GM12878 (cell line): ENCODE results near the gene EEF1E1. TPM values are rescaled to one million over a fixed set of nuclear protein-coding genes. Genes with fewer than 3 reads are reported as not detected.

Experiments used
- ATAC-seq: fragments of 200-7000 bp; cut with Tn5 transposase; 3 replicates; pipeline ENCODE4 v1.9.1; 2020; ENCODE audit warnings: mild to moderate bottlenecking, moderate library complexity
- BruUV-seq: library from RNA; stranded (reverse); fragments of 400-500 nt; replicated peaks from 2 replicates; lab custom pipeline; 2021; lab: Mats Ljungman, UMichigan
- CTCF ChIA-PET: fragments of 300-600 bp; sonication (Branson Sonifier 250); formaldehyde crosslinking; extraction: SDS; loops from one replicate; lab custom pipeline; 2021; ENCODE audit warnings: inconsistent platforms; lab: Yijun Ruan, JAX
- POLR2A ChIA-PET: fragments of 350-600 bp; formaldehyde crosslinking; extraction: SDS; loops from one replicate; lab custom pipeline; 2021; ENCODE audit warnings: inconsistent platforms; lab: Charles Lee
- RAD21 ChIA-PET: fragments of 300-600 bp; sonication (Branson Sonifier 250); formaldehyde crosslinking; loops from one replicate; lab custom pipeline; 2023; ENCODE audit warnings: antibody characterized with exemption; ENCODE audit not compliant: unreplicated experiment; lab: Charles Lee
- SMC1A ChIA-PET: fragments of 300-600 bp; sonication (Branson Sonifier 250); formaldehyde crosslinking; loops from one replicate; lab custom pipeline; 2023; ENCODE audit not compliant: unreplicated experiment, uncharacterized antibody; lab: Charles Lee
- DNase-seq: peaks from one replicate; pipeline ENCODE4 v3.0.0-alpha.2; 2011; ENCODE audit warnings: low read depth, low spot score
- FAIRE-seq: peaks from 3 replicates; lab custom pipeline; 2011; peaks lifted over from hg19 to GRCh38; lab: Jason Lieb, UNC
- H2AFZ ChIP-seq: 2 replicates; pipeline ENCODE4 v1.6.0; 2011; ENCODE audit warnings: low read depth, low read length, control low read depth; ENCODE audit not compliant: control insufficient read depth
- H3K27ac ChIP-seq: 2 replicates; pipeline ENCODE4 v1.5.1; 2011; ENCODE audit warnings: control low read depth; ENCODE audit not compliant: control insufficient read depth, insufficient read depth
- H3K27me3 ChIP-seq, 2 experiments: replicated peaks in 1 of 2; 2 replicates each; pipeline versions ENCODE4 v1.6.0 to v1.6.1; 2011; ENCODE audit warnings: low read length in 1 of 2; ENCODE audit not compliant: control insufficient read depth in 2 of 2, insufficient read depth in 2 of 2
- H3K36me3 ChIP-seq, 2 experiments: 2 replicates each; pipeline ENCODE4 v1.5.1; 2011; ENCODE audit warnings: low read length in 1 of 2; ENCODE audit not compliant: control insufficient read depth in 2 of 2, insufficient read depth in 2 of 2
- H3K4me1 ChIP-seq: 2 replicates; pipeline ENCODE4 v1.6.1; 2011; ENCODE audit warnings: mild to moderate bottlenecking, low read length, moderate library complexity, mixed read lengths; ENCODE audit not compliant: control insufficient read depth, insufficient read depth
- H3K4me2 ChIP-seq: 2 replicates; pipeline ENCODE4 v1.6.0; 2011; ENCODE audit warnings: control low read depth; ENCODE audit not compliant: control insufficient read depth, insufficient read depth
- H3K4me3 ChIP-seq: fragments of 200-600 bp; sonication (generic); 2 replicates; pipeline ENCODE4 v1.5.1; 2016
- H3K79me2 ChIP-seq: 2 replicates; pipeline ENCODE4 v1.6.0; 2011; ENCODE audit warnings: low read length; ENCODE audit not compliant: control insufficient read depth, insufficient read depth
- H3K9ac ChIP-seq: 2 replicates; pipeline ENCODE4 v1.8.0; 2011; ENCODE audit warnings: low read length, control low read depth, mixed read lengths; ENCODE audit not compliant: control insufficient read depth, insufficient read depth
- H3K9me3 ChIP-seq: replicated peaks from 3 replicates; pipeline ENCODE4 v1.5.1; 2011; ENCODE audit warnings: mild to moderate bottlenecking, low read length; ENCODE audit not compliant: control insufficient read depth, insufficient read depth
- H4K20me1 ChIP-seq: 2 replicates; pipeline ENCODE4 v1.6.0; 2011; ENCODE audit not compliant: control insufficient read depth, insufficient read depth
- ASH2L ChIP-seq: fragments of 300-600, 200-600 bp; sonication (generic); IDR thresholded peaks from 2 replicates; pipeline ENCODE4 v1.6.1; 2017; ENCODE audit warnings: low read depth, mild to moderate bottlenecking, borderline replicate concordance
- ATF3 ChIP-seq: IDR thresholded peaks from 2 replicates; pipeline ENCODE4 v1.6.1; 2011; ENCODE audit warnings: low read depth, mild to moderate bottlenecking, low read length, moderate library complexity, borderline replicate concordance; ENCODE audit errors: extremely low read depth
- BMI1 ChIP-seq: fragments of 450-650 bp; IDR thresholded peaks from 2 replicates; pipeline ENCODE4 v1.6.1; 2016; ENCODE audit warnings: mild to moderate bottlenecking, moderate library complexity, borderline replicate concordance
- HCFC1 ChIP-seq: fragments of 150-350 bp; IDR thresholded peaks from 2 replicates; pipeline ENCODE4 v1.6.1; 2014; ENCODE audit warnings: low read length
- HDAC2 ChIP-seq: fragments of 200-600 bp; sonication (generic); IDR thresholded peaks from 2 replicates; pipeline ENCODE4 v1.6.1; 2017
- KDM1A ChIP-seq: fragments of 200-600 bp; sonication (generic); IDR thresholded peaks from 2 replicates; pipeline ENCODE4 v1.6.1; 2016; ENCODE audit warnings: borderline replicate concordance
- NFYB ChIP-seq: IDR thresholded peaks from 2 replicates; pipeline ENCODE4 v1.6.1; 2011; ENCODE audit warnings: low read depth, mild to moderate bottlenecking, low read length, improper control_type of control experiment, moderate library complexity; ENCODE audit not compliant: insufficient read depth
- PBX3 ChIP-seq: IDR thresholded peaks from 2 replicates; pipeline ENCODE4 v1.6.1; 2011; ENCODE audit warnings: mild to moderate bottlenecking, low read depth, low read length, moderate library complexity; ENCODE audit not compliant: insufficient replicate concordance
- POU2F2 ChIP-seq: IDR thresholded peaks from 3 replicates; pipeline ENCODE4 v1.6.1; 2011; ENCODE audit warnings: low read depth, mild to moderate bottlenecking, low read length, borderline replicate concordance
- RB1 ChIP-seq: fragments of 450-650 bp; formaldehyde crosslinking; IDR thresholded peaks from 2 replicates; pipeline ENCODE4 v1.6.1; 2017; ENCODE audit warnings: mild to moderate bottlenecking, borderline replicate concordance
- RELB ChIP-seq: fragments of 450-650 bp; IDR thresholded peaks from 2 replicates; pipeline ENCODE4 v1.6.1; 2017; ENCODE audit warnings: low read depth, mild to moderate bottlenecking, moderate library complexity
- SMARCA5 ChIP-seq: fragments of 450-650 bp; IDR thresholded peaks from 2 replicates; pipeline ENCODE4 v1.6.1; 2017; ENCODE audit warnings: mild to moderate bottlenecking
- TCF3 ChIP-seq: IDR thresholded peaks from 2 replicates; pipeline ENCODE4 v1.6.1; 2012; ENCODE audit warnings: low read depth, mild to moderate bottlenecking, low read length, borderline replicate concordance; ENCODE audit not compliant: insufficient read depth
- WRNIP1 ChIP-seq: IDR thresholded peaks from 2 replicates; pipeline ENCODE4 v1.6.1; 2011; ENCODE audit warnings: low read depth, low read length, improper control_type of control experiment, borderline replicate concordance
- ZNF207 ChIP-seq: fragments of 450-650 bp; IDR thresholded peaks from 2 replicates; pipeline ENCODE4 v1.6.1; 2014; ENCODE audit warnings: antibody characterized with exemption, mild to moderate bottlenecking, borderline replicate concordance
- WGBS: methylation state at CpG from one replicate; pipeline ENCODE4 v1.1.6; 2016; ENCODE audit warnings: low lambda C conversion rate; ENCODE audit not compliant: insufficient replicate concordance, insufficient coverage; ENCODE audit errors: missing lambda C conversion rate; 5-methylcytosine and 5-hydroxymethylcytosine counted together
- in situ Hi-C: fragments of 300-500 bp; cut with MboI; formaldehyde crosslinking; loops from 9 replicates; pipeline ENCODE4 v1.14.3; 2018; ENCODE audit warnings: mixed read lengths
- intact Hi-C: fragments of 100-400 bp; cut with micrococcal nuclease; formaldehyde crosslinking; loops from one replicate; pipeline ENCODE4 v1.14.2; 2022; ENCODE audit not compliant: unreplicated experiment
- polyA plus RNA-seq, 11 experiments: library from polyadenylated mRNA; depleted of rRNA in 4 of 11; unstranded in 6 of 11; stranded (reverse) in 5 of 11; fragments of >200 nt; fragmentation: Nextera tagmentation in 4 of 11; fragmentation: Illumina TruSeq in 1 of 11; extraction: Ambion mirVana in 4 of 11; extraction: Trizol in 1 of 11; gene quantifications; 1 replicate in 1 of 11; 2 replicates in 10 of 11; pipeline versions ENCODE4 v1.2.1 to v1.2.3, GENCODE V29; 2011 to 2016; ENCODE audit warnings: inconsistent platforms in 2 of 11, missing spikeins in 2 of 11, low read depth in 1 of 11
- total RNA-seq, 4 experiments: library from RNA; depleted of rRNA in 3 of 4; stranded (reverse); fragments of >200 nt in 3 of 4; fragmentation: Illumina TruSeq in 1 of 4; extraction: Trizol in 1 of 4; gene quantifications; 2 replicates each; pipeline versions ENCODE4 v1.2.1 to v1.2.3, GENCODE V29; 2013 to 2021
- TF ChIP-seq, protein P1 (sequence below): fragments of 450-650 bp; IDR thresholded peaks from 2 replicates; pipeline ENCODE4 v1.6.1; 2014; ENCODE audit warnings: mild to moderate bottlenecking
- TF ChIP-seq, protein P2 (sequence below): fragments of 150-350 bp; IDR thresholded peaks from 2 replicates; pipeline ENCODE4 v1.6.1; 2014; ENCODE audit warnings: mild to moderate bottlenecking, low read depth, low read length

EEF1E1 gene
- total and polyA plus RNA-seq, 10 of the 15 experiments (the other 5 are each of a cell fraction or from before 2014, with no cell fraction given) = 55.3 to 668 (median 121) TPM

GRCh38 chr6:8069631-8070284 lies 32.6 kb downstream of the EEF1E1 start (continued):
- TF ChIP-seq ZNF207 = no peak

DNA sequence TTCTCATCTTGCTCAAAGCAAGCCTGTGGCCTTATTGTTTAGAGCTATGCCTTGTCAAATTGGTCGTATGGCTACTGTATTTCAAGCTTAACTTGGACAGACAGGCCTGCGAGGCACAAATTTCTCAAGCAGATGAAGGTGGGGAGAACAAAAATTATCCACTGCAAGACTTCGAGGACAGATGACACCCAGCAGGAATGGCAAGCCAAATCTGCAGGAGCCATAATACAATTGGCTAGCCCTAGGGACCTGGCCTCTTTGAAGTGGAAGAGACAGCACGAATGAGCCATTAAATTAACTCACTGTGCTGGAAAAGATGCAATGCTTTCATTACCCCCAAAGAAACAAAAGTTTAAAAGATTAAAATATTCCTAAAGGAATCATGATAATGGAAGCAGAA lies 33.2 kb downstream of the EEF1E1 start:
- intact Hi-C loops (no loop called here), in situ Hi-C loops (no loop called here)
- ChIA-PET POLR2A (no interaction called here), CTCF (interaction anchor here (1.1 kb wide), 1 partner anchor 10 kb away, joined by 3 read pairs; no protein-coding TSS in a partner anchor), RAD21 (no interaction called here), SMC1A (no interaction called here)
- Histone ChIP-seq H3K79me2 (peaks cover 2% of the 10 kb centered on the region; the same call in 1 of the 2 replicates), H3K4me1 (peaks cover 20% of the 10 kb centered on the region), H4K20me1 (no peaks in the 10 kb centered on the region), H3K27ac (no peak overlapping the region), H3K9ac (no peak overlapping the region), H3K4me2 (no peak overlapping the region), H3K36me3 (no peaks in the 10 kb centered on the region), H3K27me3 (no peaks in the 10 kb centered on the region), H3K9me3 (no peaks in the 10 kb centered on the region), H3K4me3 (no peak overlapping the region), H2AFZ (no peak overlapping the region)
- DNase-seq (no peak), ATAC-seq (no peak), FAIRE-seq (no peak)
- WGBS = 47% methylated on average over 4 of the region's 4 CpGs
- no TSS peak for BruUV-seq
- TF ChIP-seq, protein P1, sequence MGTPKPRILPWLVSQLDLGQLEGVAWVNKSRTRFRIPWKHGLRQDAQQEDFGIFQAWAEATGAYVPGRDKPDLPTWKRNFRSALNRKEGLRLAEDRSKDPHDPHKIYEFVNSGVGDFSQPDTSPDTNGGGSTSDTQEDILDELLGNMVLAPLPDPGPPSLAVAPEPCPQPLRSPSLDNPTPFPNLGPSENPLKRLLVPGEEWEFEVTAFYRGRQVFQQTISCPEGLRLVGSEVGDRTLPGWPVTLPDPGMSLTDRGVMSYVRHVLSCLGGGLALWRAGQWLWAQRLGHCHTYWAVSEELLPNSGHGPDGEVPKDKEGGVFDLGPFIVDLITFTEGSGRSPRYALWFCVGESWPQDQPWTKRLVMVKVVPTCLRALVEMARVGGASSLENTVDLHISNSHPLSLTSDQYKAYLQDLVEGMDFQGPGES = no peak
- TF ChIP-seq RELB = no peak
- TF ChIP-seq BMI1 = no peak
- no peak for TF ChIP-seq POU2F2
- no peak for TF ChIP-seq ATF3
- no peak for TF ChIP-seq SMARCA5
- TF ChIP-seq TCF3 = no peak
- TF ChIP-seq KDM1A = no peak
- TF ChIP-seq WRNIP1 = no peak
- TF ChIP-seq PBX3 = no peak
- TF ChIP-seq, protein P2, sequence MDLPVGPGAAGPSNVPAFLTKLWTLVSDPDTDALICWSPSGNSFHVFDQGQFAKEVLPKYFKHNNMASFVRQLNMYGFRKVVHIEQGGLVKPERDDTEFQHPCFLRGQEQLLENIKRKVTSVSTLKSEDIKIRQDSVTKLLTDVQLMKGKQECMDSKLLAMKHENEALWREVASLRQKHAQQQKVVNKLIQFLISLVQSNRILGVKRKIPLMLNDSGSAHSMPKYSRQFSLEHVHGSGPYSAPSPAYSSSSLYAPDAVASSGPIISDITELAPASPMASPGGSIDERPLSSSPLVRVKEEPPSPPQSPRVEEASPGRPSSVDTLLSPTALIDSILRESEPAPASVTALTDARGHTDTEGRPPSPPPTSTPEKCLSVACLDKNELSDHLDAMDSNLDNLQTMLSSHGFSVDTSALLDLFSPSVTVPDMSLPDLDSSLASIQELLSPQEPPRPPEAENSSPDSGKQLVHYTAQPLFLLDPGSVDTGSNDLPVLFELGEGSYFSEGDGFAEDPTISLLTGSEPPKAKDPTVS = no peak
- no peak for TF ChIP-seq HDAC2
- no peak for TF ChIP-seq RB1
- no peak for TF ChIP-seq HCFC1
- TF ChIP-seq NFYB = no peak
- TF ChIP-seq ASH2L = no peak
